ENCODE data around the gene HIP1R.

HIP1R gene

GRCh38 chr12:122847921-122848421, 12.7 kb downstream of the HIP1R start:
- FAIRE-seq = no peak
- DNase-seq (ENCODE audit: low spot score) = no peak

GRCh38 chr12:122848471-122849351, 13.5 kb downstream of the HIP1R start:
- FAIRE-seq = no peak
- no peak for DNase-seq (ENCODE audit: low spot score)

- DNase-seq (ENCODE audit: low spot score) = no peak
- no peak for FAIRE-seq
Measured at GRCh38 chr12:122849352-122850047, 14.2 kb downstream of the HIP1R start.

- no peak for DNase-seq (ENCODE audit: low spot score)
- no peak for FAIRE-seq
Measured at GRCh38 chr12:122850048-122850445, 14.8 kb downstream of the HIP1R start.

DNA sequence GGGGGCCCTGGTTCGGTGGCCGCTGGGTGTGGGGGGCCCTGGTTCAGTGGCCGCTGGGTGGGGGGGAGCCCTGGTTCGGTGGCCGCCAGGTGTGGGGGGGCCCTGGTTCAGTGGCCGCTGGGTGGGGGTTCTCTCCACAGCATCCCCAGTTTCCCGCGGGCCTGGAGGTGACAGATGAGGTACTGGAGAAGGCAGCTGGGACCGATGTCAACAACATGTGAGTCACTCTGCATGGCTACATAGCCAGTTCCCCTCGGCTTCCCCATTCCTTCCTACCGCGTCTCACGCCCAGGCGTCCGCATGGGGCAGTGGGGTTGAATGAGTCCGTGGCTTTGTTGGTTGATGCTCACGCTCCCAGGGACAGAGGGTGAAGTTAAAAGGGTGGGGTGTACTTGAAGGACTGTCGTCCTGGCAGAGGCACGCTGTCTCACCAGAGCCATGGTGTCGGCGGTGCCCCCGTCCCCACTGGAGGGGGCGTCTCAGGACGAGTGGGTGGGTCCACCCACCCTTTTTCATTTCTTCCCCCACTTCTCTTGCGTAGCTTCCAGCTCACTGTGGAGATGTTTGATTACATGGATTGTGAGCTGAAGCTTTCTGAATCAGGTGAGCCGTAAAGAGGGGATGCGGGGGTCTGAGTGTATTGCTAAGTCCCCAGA, 15.6 kb downstream of the HIP1R start:
- DNase-seq (ENCODE audit: low spot score) (peak; percentile 9), FAIRE-seq (no peak)

DNA sequence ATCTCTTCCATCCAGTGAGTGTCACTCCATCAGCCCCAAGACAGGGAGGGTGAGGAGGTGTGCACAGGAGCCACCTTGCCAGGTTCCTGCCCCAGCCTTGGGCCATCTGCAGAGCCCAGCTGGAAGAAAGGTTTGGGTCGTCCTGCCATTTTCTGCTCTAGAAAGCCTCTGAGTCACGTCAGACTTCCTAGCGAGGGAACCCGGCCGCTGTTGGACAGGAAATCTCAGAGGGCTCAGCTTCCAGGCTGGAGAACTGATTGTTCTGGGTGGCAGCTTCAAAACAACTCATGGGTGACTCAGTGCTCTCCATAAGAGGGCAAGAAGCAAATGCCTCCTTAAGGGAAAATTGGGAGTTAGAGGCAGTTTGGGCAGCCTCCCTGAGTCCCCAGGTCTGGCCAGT, 16.6 kb downstream of the HIP1R start:
- DNase-seq (ENCODE audit: low spot score) (peak; percentile 60), FAIRE-seq (peak; percentile 56)

GRCh38 chr12:122852336-122853275, 17.3 kb downstream of the HIP1R start:
- DNase-seq (ENCODE audit: low spot score) = no peak
- no peak for FAIRE-seq

- DNase-seq (ENCODE audit: low spot score) (no peak), FAIRE-seq (no peak)
Measured at GRCh38 chr12:122853582-122854245, 18.5 kb downstream of the HIP1R start.

- FAIRE-seq (no peak), DNase-seq (ENCODE audit: low spot score) (no peak)
Measured at GRCh38 chr12:122854554-122854953, 19.3 kb downstream of the HIP1R start.

- FAIRE-seq (no peak), DNase-seq (ENCODE audit: low spot score) (no peak)
Measured at GRCh38 chr12:122855071-122855829, 20.0 kb downstream of the HIP1R start.

GRCh38 chr12:122855928-122856831, 20.9 kb downstream of the HIP1R start:
- FAIRE-seq (no peak), DNase-seq (ENCODE audit: low spot score) (no peak)

DNA sequence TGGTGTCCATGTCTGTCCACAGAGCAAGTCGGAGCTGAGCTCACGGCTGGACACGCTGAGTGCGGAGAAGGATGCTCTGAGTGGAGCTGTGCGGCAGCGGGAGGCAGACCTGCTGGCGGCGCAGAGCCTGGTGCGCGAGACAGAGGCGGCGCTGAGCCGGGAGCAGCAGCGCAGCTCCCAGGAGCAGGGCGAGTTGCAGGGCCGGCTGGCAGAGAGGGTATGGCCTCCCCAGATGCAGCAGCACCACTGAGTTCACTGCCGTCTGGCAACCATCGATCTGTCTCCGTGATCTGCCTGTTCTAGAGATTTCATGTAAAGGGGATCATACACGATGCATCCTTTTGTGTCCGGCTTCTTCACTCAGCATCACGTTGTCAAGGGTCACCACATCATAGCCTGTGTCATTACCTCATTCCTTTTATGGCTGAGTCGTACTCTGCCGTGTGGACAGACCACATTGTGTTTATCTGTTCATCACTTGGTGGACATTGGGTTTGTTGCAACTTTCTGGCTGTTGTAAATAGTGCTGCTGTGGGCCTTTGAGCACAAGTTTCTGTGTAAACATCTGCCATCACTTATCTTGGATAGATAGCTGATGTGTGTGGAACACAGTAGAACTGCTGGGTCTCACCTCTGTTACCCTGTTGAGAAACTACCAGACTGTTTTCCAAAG, 21.9 kb downstream of the HIP1R start:
- no peak for FAIRE-seq
- no peak for DNase-seq (ENCODE audit: low spot score)

GRCh38 chr12:122858171-122858570, 22.9 kb downstream of the HIP1R start:
- DNase-seq (ENCODE audit: low spot score) (no peak), FAIRE-seq (no peak)

DNA sequence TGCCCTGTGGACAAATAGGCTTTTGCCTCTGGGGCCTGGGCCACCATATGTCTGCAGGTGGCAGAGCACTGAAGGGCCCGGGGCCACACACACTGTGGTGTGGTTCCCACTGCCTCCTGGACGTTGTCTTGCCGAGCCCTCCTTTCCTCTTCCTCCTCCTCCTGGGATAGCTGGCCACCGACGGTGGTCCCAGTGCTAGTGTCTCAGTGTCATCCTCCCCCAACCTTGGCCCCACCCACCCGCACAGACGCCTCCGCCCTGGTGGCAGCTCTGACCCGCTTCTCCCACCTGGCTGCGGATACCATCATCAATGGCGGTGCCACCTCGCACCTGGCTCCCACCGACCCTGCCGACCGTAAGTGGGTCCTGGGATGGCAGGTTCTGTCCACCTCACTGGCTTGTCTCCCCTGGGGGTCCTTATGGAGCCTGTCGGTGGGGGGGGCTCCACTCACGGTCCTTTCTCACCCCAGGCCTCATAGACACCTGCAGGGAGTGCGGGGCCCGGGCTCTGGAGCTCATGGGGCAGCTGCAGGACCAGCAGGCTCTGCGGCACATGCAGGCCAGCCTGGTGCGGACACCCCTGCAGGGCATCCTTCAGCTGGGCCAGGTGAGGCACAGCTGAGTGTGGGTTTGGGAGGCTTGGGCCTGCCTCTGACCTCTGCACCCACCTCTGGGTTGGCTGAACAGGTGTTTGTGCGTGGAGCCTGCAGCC, 23.5 kb downstream of the HIP1R start:
- no peak for DNase-seq (ENCODE audit: low spot score)
- no peak for FAIRE-seq

DNA sequence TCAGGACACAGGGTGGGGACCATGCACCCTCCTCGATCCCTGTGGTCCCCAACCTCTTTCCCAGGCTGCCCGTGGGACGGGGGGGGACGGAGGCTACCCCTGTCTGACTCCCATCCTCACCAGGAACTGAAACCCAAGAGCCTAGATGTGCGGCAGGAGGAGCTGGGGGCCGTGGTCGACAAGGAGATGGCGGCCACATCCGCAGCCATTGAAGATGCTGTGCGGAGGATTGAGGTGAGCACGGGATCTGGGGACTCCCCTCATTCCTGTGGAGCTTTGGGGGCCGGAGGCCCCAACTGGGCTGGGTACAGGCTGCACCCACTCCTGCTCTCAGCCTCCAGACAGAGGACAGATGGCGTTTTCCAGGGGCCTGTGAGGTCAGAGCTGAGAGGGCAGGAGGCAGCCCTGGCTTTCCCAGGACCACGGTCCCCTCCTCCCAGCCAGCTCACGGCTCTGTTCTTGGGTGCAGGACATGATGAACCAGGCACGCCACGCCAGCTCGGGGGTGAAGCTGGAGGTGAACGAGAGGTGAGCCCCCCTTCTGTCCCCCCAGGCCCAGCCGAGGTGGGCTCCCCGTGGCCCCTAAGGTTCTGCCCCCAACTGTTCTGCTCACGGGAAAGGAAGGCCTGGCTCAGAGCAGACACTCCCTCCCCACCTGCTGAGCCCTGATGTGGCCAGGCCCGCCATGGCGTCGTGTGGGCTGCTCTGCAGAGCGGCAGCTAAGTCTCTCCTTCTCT, 24.2 kb downstream of the HIP1R start:
- FAIRE-seq = no peak
- no peak for DNase-seq (ENCODE audit: low spot score)

DNA sequence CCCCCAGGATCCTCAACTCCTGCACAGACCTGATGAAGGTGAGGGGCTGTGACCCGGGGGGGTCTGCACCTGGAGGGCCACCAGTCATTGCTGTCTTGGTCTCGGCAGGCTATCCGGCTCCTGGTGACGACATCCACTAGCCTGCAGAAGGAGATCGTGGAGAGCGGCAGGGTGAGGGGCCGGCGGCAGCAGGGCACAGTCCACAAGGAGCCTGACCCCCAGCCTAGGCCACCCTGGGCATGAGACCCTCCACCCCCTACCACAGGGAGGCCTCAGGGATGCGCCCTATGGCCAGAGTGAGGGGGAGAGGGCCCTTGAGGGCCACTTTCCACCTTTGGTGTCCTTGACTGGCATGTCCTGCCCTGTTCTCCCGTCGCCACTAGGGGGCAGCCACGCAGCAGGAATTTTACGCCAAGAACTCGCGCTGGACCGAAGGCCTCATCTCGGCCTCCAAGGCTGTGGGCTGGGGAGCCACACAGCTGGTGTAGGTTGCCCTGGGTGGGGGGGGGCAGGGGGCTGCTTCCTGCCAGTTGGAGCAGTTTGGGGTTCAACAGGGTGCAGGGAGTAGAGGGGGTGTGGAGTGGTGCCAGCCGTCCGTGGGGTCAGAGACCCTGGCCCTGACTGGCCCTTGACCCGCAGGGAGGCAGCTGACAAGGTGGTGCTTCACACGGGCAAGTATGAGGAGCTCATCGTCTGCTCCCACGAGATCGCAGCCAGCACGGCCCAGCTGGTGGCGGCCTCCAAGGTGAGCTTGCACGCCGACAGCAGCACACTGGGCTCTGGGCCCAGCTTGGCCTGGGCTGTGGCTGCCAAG, 25.0 kb downstream of the HIP1R start:
- no peak for FAIRE-seq

More for the DNA sequence above, 25.0 kb downstream of the HIP1R start:
- peak; percentile 26 for DNase-seq (ENCODE audit: low spot score)
